Sigmoid colon (tissue), 7 donors: ENCODE data around the gene LONP2. TPM values are rescaled to one million over a fixed set of nuclear protein-coding genes. Genes with fewer than 3 reads are reported as not detected.

ENCODE experiments used
- DNase-seq: peaks from one replicate; pipeline ENCODE4 v3.0.0-alpha.2; 2019
- H3K27ac ChIP-seq, 4 donors: fragments of 200-600 bp; sonication (generic); one replicate each; pipeline ENCODE4 v1.5.1; 2016 to 2019; ENCODE audit warnings: mild to moderate bottlenecking in 1 of 4
- H3K27me3 ChIP-seq, 3 donors: fragments of 200-600 bp; sonication (generic); one replicate each; pipeline ENCODE4 v1.5.1; 2019; ENCODE audit warnings: mild to moderate bottlenecking in 1 of 3
- H3K36me3 ChIP-seq, 4 donors: fragments of 200-600 bp; sonication (generic); one replicate each; pipeline ENCODE4 v1.5.1; 2016 to 2019
- H3K4me1 ChIP-seq, 4 donors: fragments of 200-600 bp; sonication (generic); one replicate each; pipeline ENCODE4 v1.5.1; 2017 to 2019
- H3K4me3 ChIP-seq, 4 donors: fragments of 200-600 bp; sonication (generic); one replicate each; pipeline ENCODE4 v1.5.1; 2017 to 2019; ENCODE audit warnings: mild to moderate bottlenecking in 2 of 4, moderate library complexity in 1 of 4
- H3K9me3 ChIP-seq, 4 donors: fragments of 200-600 bp in 3 of 4; sonication (generic) in 3 of 4; one replicate each; pipeline versions ENCODE4 v1.5.1 to v1.6.1; 2013 to 2019
- EP300 ChIP-seq, 4 donors: sonication (generic); formaldehyde crosslinking; IDR thresholded peaks; one replicate each; pipeline ENCODE4 v1.6.1; 2017; ENCODE audit warnings: antibody characterized with exemption in 4 of 4
- POLR2A ChIP-seq, 2 donors: fragments of 450-650 bp; IDR thresholded peaks; one replicate each; pipeline ENCODE4 v1.6.1; 2016; ENCODE audit warnings: antibody characterized with exemption in 2 of 2, mild to moderate bottlenecking in 2 of 2, moderate library complexity in 2 of 2
- POLR2AphosphoS5 ChIP-seq, 4 donors: sonication (generic); formaldehyde crosslinking; IDR thresholded peaks; one replicate each; pipeline ENCODE4 v1.6.1; 2017; ENCODE audit warnings: antibody characterized with exemption in 4 of 4
- WGBS, 2 donors: extraction: QIAGEN DNeasy Blood & Tissue Kit; methylation state at CpG; one replicate each; pipeline ENCODE4 v1.1.7; 2013; 5-methylcytosine and 5-hydroxymethylcytosine counted together
- intact Hi-C: fragments of 100-400 bp; cut with DNase I; formaldehyde crosslinking; loops from one replicate; pipeline ENCODE4 v1.15.1; 2023
- polyA plus RNA-seq, 3 donors: library from polyadenylated mRNA; stranded (reverse); fragments of 200-250 nt; gene quantifications; one replicate each; pipeline ENCODE4 v1.2.3, GENCODE V29; 2013
- total RNA-seq, 4 donors: library from RNA; depleted of rRNA; stranded (reverse); fragments of >200 nt; gene quantifications; one replicate each; pipeline ENCODE4 v1.1.0, GENCODE V29; 2016
- TF ChIP-seq, protein P1 (sequence below), 4 experiments: fragments of 450-650 bp in 3 of 4; fragments of 200-600 bp in 1 of 4; IDR thresholded peaks; one replicate each; pipeline ENCODE4 v1.5.1; 2016 to 2019; ENCODE audit warnings: antibody characterized with exemption in 4 of 4, mild to moderate bottlenecking in 3 of 4, moderate library complexity in 2 of 4
- donor health status: healthy with polysubstance abuse.
- donor health status: Bipolar disorder and iron deficiency.
- donor health status: healthy.

LONP2 gene
- total and polyA plus RNA-seq, 7 donors, result 14.4 to 60.3 (median 42.3) TPM

DNA sequence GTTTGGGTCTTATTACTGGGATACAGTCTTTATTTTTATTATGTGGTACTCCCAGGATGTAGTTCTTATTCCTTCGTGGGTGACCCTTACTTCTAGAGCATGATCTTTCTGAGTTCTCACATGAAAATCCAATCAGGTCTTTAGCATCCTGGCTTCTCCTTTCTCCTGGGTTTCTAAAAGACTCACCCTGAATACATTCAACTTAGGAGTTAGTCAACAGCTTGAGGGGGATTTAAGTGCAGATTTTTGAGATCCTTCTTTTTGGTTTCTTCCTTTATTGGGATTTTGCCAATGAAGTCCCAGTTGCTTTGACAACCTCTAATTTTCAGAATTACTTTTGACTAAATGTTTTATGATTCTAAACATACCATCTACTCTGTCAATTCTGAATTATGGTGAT, 72.9 kb downstream of the LONP2 start:
- WGBS, 2 donors, result 93 to 95% methylated on average over 1 of the region's 1 CpG
- H3K36me3 ChIP-seq, result peaks cover 0 to 24% (median 0%) of the 10 kb centered on the region in 4 donors
- no peak for DNase-seq
- intact Hi-C loops, result no loop called here
- no peak overlapping the region for H3K4me3 ChIP-seq
- H3K27ac ChIP-seq, result no peak overlapping the region
- no peak for TF ChIP-seq POLR2A (IDR thresholded peaks at IDR 0.05)
- no peak for TF ChIP-seq POLR2AphosphoS5 (IDR thresholded peaks at IDR 0.05)
- no peak for TF ChIP-seq EP300 (IDR thresholded peaks at IDR 0.05)
- TF ChIP-seq, protein P1, sequence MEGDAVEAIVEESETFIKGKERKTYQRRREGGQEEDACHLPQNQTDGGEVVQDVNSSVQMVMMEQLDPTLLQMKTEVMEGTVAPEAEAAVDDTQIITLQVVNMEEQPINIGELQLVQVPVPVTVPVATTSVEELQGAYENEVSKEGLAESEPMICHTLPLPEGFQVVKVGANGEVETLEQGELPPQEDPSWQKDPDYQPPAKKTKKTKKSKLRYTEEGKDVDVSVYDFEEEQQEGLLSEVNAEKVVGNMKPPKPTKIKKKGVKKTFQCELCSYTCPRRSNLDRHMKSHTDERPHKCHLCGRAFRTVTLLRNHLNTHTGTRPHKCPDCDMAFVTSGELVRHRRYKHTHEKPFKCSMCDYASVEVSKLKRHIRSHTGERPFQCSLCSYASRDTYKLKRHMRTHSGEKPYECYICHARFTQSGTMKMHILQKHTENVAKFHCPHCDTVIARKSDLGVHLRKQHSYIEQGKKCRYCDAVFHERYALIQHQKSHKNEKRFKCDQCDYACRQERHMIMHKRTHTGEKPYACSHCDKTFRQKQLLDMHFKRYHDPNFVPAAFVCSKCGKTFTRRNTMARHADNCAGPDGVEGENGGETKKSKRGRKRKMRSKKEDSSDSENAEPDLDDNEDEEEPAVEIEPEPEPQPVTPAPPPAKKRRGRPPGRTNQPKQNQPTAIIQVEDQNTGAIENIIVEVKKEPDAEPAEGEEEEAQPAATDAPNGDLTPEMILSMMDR (IDR thresholded peaks at IDR 0.05), result no peak
- no peaks in the 10 kb centered on the region for H3K27me3 ChIP-seq
- peaks cover 0 to 9% (median 2%) of the 10 kb centered on the region in 4 donors for H3K4me1 ChIP-seq
- peaks cover 0 to 1% (median 0%) of the 10 kb centered on the region in 4 donors for H3K9me3 ChIP-seq

DNA sequence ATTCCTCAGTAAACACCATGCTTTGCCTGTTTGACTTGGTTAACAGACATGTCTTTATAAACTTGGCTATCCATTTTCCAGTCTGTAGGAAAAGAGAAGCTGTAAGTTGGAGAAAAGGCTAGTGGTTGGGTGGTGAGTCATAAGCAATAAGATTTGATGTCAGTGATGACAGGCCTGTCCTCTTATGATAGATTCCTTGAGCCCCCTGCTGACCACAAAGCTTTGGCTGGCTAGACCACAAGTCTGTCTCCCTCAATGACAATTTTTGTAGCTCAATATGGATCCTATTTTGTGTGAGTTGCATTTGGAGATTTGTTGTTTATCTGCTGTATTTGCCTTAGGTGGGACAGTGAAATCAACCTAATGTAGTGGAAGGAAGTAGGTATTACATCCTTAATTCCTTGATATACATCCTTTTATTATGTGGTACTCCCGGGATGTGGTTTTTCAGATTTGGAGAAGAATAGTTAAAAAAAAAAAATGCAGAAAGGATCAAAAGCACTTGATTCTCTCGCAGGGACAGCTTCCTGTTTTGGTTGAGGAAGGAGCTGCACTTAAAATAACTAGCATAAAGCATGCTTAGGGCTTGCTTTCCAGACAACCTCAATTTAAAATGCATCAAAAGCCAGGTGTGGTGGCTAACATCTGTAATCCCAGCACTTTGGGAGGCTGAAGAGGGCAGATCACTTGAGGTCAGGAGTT, 73.7 kb downstream of the LONP2 start:
- no peaks in the 10 kb centered on the region for H3K27me3 ChIP-seq
- intact Hi-C loops, result no loop called here
- TF ChIP-seq POLR2A (IDR thresholded peaks at IDR 0.05) (no peak), EP300 (IDR thresholded peaks at IDR 0.05) (no peak), POLR2AphosphoS5 (IDR thresholded peaks at IDR 0.05) (no peak)
- TF ChIP-seq, protein P1 (IDR thresholded peaks at IDR 0.05), result no peak
- H3K4me3 ChIP-seq, result no peak overlapping the region
- H3K36me3 ChIP-seq, result peaks cover 0 to 23% (median 1%) of the 10 kb centered on the region in 4 donors
- H3K4me1 ChIP-seq, result peaks cover 0 to 9% (median 2%) of the 10 kb centered on the region in 4 donors
- no peak for DNase-seq
- WGBS, 2 donors, result 41 to 80% methylated on average over 2 of the region's 2 CpGs
- H3K27ac ChIP-seq, result no peak overlapping the region
- no peaks in the 10 kb centered on the region for H3K9me3 ChIP-seq

GRCh38 chr16:48318630-48319029, 74.5 kb downstream of the LONP2 start:
- WGBS, 2 donors, result 51 to 81% methylated on average over 4 of the region's 4 CpGs
- intact Hi-C loops, result no loop called here

GRCh38 chr16:48321317-48322036, 77.4 kb downstream of the LONP2 start:
- 86 to 87% methylated on average over 2 of the region's 2 CpGs for WGBS, 2 donors
- intact Hi-C loops, result no loop called here

More at GRCh38 chr16:48318630-48319029, 74.5 kb downstream of the LONP2 start:
- Histone ChIP-seq H3K27ac (peak overlapping the region in 1 of 4 donors; percentile 32), H3K9me3 (no peaks in the 10 kb centered on the region), H3K36me3 (peaks cover 0 to 15% (median 1%) of the 10 kb centered on the region in 4 donors), H3K4me1 (peaks cover 0 to 9% (median 2%) of the 10 kb centered on the region in 4 donors), H3K4me3 (no peak overlapping the region), H3K27me3 (no peaks in the 10 kb centered on the region)
- no peak for DNase-seq
- TF ChIP-seq POLR2A (IDR thresholded peaks at IDR 0.05), result no peak
- TF ChIP-seq POLR2AphosphoS5 (IDR thresholded peaks at IDR 0.05), result no peak
- TF ChIP-seq EP300 (IDR thresholded peaks at IDR 0.05), result no peak
- TF ChIP-seq, protein P1 (IDR thresholded peaks at IDR 0.05), result no peak

More at GRCh38 chr16:48321317-48322036, 77.4 kb downstream of the LONP2 start:
- no peak for DNase-seq
- Histone ChIP-seq H3K27ac (no peak overlapping the region), H3K36me3 (peaks cover 0 to 9% (median 1%) of the 10 kb centered on the region in 4 donors), H3K27me3 (no peaks in the 10 kb centered on the region), H3K4me3 (no peak overlapping the region), H3K9me3 (no peaks in the 10 kb centered on the region), H3K4me1 (peaks cover 0 to 13% (median 3%) of the 10 kb centered on the region in 4 donors)
- TF ChIP-seq POLR2A (IDR thresholded peaks at IDR 0.05) (no peak), POLR2AphosphoS5 (IDR thresholded peaks at IDR 0.05) (no peak), EP300 (IDR thresholded peaks at IDR 0.05) (no peak)
- TF ChIP-seq, protein P1 (IDR thresholded peaks at IDR 0.05), result no peak
